Natural killer cell (primary cell): ENCODE measurements around the gene TBX21. TPM values are rescaled to one million over a fixed set of nuclear protein-coding genes. Genes with fewer than 3 reads are reported as not detected.

Experiments used
- ATAC-seq, 3 donors: fragments of 150-1000 bp in 2 of 3; fragments of 200-7000 bp in 1 of 3; cut with Tn5 transposase; 1 replicate in 1 of 3; 2 replicates in 2 of 3; pipeline ENCODE4 v1.10.0; 2021; ENCODE audit warnings: mild to moderate bottlenecking in 2 of 3, moderate library complexity in 2 of 3
- DNase-seq, 2 donors: peaks; one replicate each; pipeline versions ENCODE4 v3.0.0 to v3.0.0-alpha.2; 2013 to 2021; ENCODE audit warnings: mixed read lengths in 1 of 2
- H3K27ac ChIP-seq: one replicate; pipeline ENCODE4 v1.5.1; 2013; ENCODE audit warnings: mild to moderate bottlenecking, low read length
- H3K27me3 ChIP-seq: one replicate; pipeline ENCODE4 v1.6.1; 2013; ENCODE audit warnings: low read length; ENCODE audit not compliant: control insufficient read depth, insufficient read depth
- H3K36me3 ChIP-seq: one replicate; pipeline ENCODE4 v1.6.1; 2013; ENCODE audit warnings: low read length; ENCODE audit not compliant: control insufficient read depth, insufficient read depth
- H3K4me1 ChIP-seq: one replicate; pipeline ENCODE4 v1.6.1; 2013; ENCODE audit warnings: low read length; ENCODE audit not compliant: control insufficient read depth, insufficient read depth
- H3K4me3 ChIP-seq: one replicate; pipeline ENCODE4 v1.5.1; 2013; ENCODE audit warnings: low read length
- H3K9me3 ChIP-seq: one replicate; pipeline ENCODE4 v1.6.1; 2013; ENCODE audit warnings: low read length; ENCODE audit not compliant: control insufficient read depth, insufficient read depth
- H3K27ac Mint-ChIP-seq, 2 donors: one replicate each; pipeline ENCODE4 v1.8.0; 2022; ENCODE audit warnings: mild to moderate bottlenecking in 2 of 2, mixed read lengths in 2 of 2, moderate library complexity in 1 of 2
- H3K27me3 Mint-ChIP-seq, 2 donors: one replicate each; pipeline ENCODE4 v1.8.0; 2022; ENCODE audit warnings: low read depth in 2 of 2, mixed read lengths in 2 of 2
- H3K36me3 Mint-ChIP-seq: one replicate; pipeline ENCODE4 v1.8.0; 2022; ENCODE audit warnings: mixed read lengths
- H3K4me1 Mint-ChIP-seq, 2 donors: one replicate each; pipeline ENCODE4 v1.8.0; 2022; ENCODE audit warnings: mixed read lengths in 2 of 2
- H3K4me3 Mint-ChIP-seq: one replicate; pipeline ENCODE4 v1.8.0; 2022; ENCODE audit warnings: mild to moderate bottlenecking, moderate library complexity, mixed read lengths
- H3K9me3 Mint-ChIP-seq, 2 donors: one replicate each; pipeline ENCODE4 v1.8.0; 2022; ENCODE audit warnings: mixed read lengths in 2 of 2
- WGBS: methylation state at CpG from one replicate; pipeline ENCODE4 v1.1.7; 2013; ENCODE audit warnings: missing lambda C conversion rate; ENCODE audit not compliant: insufficient coverage; 5-methylcytosine and 5-hydroxymethylcytosine counted together
- intact Hi-C: fragments of 100-400 bp; cut with micrococcal nuclease; formaldehyde crosslinking; loops from one replicate; pipeline ENCODE4 v1.14.2; 2022
- total RNA-seq, 4 donors: library from RNA; stranded (reverse); fragments of 120-200 nt in 1 of 4; gene quantifications; one replicate each; pipeline versions ENCODE4 v1.2.3 to v1.2.4, GENCODE V29; 2013 to 2022
- TF ChIP-seq, protein P1 (sequence below): fragments of 200-600 bp; IDR thresholded peaks from one replicate; pipeline ENCODE4 v1.8.0; 2022; ENCODE audit warnings: antibody characterized with exemption

Gene TBX21
- total RNA-seq, 3 donors from 2014 or later (not counting 1 experiment from before 2014, with no cell fraction given), result 234 to 328 (median 257) TPM

DNA sequence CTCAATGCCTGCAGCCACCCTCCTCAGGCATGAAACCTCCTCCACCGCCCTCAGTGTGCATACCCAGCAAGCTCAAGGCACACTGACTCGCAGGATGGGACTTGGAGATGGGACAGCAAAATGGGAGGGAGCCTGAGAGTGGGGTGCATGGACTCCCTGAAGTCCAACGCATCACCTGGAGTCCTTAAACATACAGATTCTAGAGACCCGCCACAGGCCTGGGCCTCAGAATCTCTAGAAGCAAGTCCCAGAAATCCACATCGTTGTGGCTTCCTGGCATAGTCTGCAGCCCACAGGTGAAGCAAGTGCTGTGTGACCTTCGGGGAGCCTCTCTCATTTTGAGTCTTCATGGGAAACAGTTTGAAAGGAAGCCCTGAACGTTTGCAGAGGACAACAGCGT, 3.6 kb upstream of the TBX21 start:
- H3K27ac ChIP-seq, result peak overlapping the region; percentile 54
- Mint-ChIP-seq H3K27ac (peak overlapping the region; percentile 92 to 94), H3K4me3 (peak overlapping the region; percentile 91)

GRCh38 chr17:47730681-47731080, 2.4 kb upstream of the TBX21 start:
- H3K9me3 ChIP-seq, result no peaks in the 10 kb centered on the region
- Mint-ChIP-seq H3K9me3 (no peaks in the 10 kb centered on the region), H3K4me1 (peaks cover 71 to 78% of the 10 kb centered on the region in 2 donors), H3K27ac (peak overlapping the region; percentile 92 to 94), H3K36me3 (peaks cover 10% of the 10 kb centered on the region), H3K4me3 (peak overlapping the region; percentile 91), H3K27me3 (no peaks in the 10 kb centered on the region)
- H3K27ac ChIP-seq, result peak overlapping the region; percentile 83
- peaks cover 80% of the 10 kb centered on the region for H3K4me1 ChIP-seq
- DNase-seq, result peak; percentile 18 to 41
- TF ChIP-seq, protein P1, sequence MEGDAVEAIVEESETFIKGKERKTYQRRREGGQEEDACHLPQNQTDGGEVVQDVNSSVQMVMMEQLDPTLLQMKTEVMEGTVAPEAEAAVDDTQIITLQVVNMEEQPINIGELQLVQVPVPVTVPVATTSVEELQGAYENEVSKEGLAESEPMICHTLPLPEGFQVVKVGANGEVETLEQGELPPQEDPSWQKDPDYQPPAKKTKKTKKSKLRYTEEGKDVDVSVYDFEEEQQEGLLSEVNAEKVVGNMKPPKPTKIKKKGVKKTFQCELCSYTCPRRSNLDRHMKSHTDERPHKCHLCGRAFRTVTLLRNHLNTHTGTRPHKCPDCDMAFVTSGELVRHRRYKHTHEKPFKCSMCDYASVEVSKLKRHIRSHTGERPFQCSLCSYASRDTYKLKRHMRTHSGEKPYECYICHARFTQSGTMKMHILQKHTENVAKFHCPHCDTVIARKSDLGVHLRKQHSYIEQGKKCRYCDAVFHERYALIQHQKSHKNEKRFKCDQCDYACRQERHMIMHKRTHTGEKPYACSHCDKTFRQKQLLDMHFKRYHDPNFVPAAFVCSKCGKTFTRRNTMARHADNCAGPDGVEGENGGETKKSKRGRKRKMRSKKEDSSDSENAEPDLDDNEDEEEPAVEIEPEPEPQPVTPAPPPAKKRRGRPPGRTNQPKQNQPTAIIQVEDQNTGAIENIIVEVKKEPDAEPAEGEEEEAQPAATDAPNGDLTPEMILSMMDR, result no peak
- intact Hi-C loops, result loop anchor here (10.0 kb wide), 1 partner anchor 94 kb away; the partner anchor contains the start of gene OSBPL7
- H3K36me3 ChIP-seq, result peaks cover 10% of the 10 kb centered on the region
- no peak for ATAC-seq
- no peak overlapping the region for H3K4me3 ChIP-seq
- no peaks in the 10 kb centered on the region for H3K27me3 ChIP-seq
- WGBS, result 51% methylated on average over 3 of the region's 4 CpGs

More for the DNA sequence above, 3.6 kb upstream of the TBX21 start:
- ATAC-seq (no peak), DNase-seq (no peak)
- H3K4me3 ChIP-seq, result no peak overlapping the region
- no peaks in the 10 kb centered on the region for H3K9me3 ChIP-seq
- Mint-ChIP-seq H3K4me1 (peaks cover 78 to 86% of the 10 kb centered on the region in 2 donors), H3K36me3 (peaks cover 7% of the 10 kb centered on the region), H3K9me3 (no peaks in the 10 kb centered on the region), H3K27me3 (no peaks in the 10 kb centered on the region)
- H3K27me3 ChIP-seq, result no peaks in the 10 kb centered on the region
- 65% methylated on average over 8 of the region's 8 CpGs for WGBS
- peaks cover 2% of the 10 kb centered on the region for H3K36me3 ChIP-seq
- H3K4me1 ChIP-seq, result peaks cover 83% of the 10 kb centered on the region
- intact Hi-C loops, result no loop called here
- TF ChIP-seq, protein P1, result no peak

DNA sequence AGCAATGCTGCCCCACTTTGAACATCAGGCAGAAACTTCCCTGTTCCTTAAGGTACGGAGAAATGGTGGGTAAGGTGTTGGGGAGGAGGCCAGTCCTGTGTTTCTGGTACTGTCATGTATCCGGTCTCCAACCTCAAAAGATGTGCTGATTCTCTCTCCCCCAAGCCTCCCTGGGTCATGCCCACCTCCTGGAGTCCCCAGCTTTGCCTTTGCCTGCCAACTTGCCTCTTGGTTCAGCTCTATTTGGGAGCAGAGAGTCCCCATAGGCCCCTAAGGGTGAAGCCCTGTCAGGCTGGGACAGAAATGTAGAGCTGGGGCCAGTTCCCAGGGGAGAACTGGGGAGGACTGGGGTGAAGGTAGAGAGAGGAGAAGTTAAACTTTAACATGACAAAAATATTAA, 1.6 kb upstream of the TBX21 start:
- Mint-ChIP-seq H3K9me3 (no peaks in the 10 kb centered on the region), H3K4me3 (peak overlapping the region; percentile 91), H3K4me1 (peaks cover 71 to 78% of the 10 kb centered on the region in 2 donors), H3K27ac (peak overlapping the region; percentile 92 to 94), H3K36me3 (peaks cover 16% of the 10 kb centered on the region), H3K27me3 (no peaks in the 10 kb centered on the region)
- DNase-seq, result peak; percentile 14 to 25
- whole genome bisulfite sequencing, result 66% methylated on average over 2 of the region's 2 CpGs
- Histone ChIP-seq H3K27me3 (no peaks in the 10 kb centered on the region), H3K27ac (peak overlapping the region; percentile 83), H3K4me1 (peaks cover 76% of the 10 kb centered on the region), H3K36me3 (peaks cover 13% of the 10 kb centered on the region), H3K9me3 (no peaks in the 10 kb centered on the region), H3K4me3 (no peak overlapping the region)
- TF ChIP-seq, protein P1, result no peak
- ATAC-seq, result no peak
- intact Hi-C loops, result loop anchor here (10.0 kb wide), 1 partner anchor 93 kb away; the partner anchor contains the start of gene OSBPL7
